Left forelimb (tissue), 1 donor: ENCODE data around the gene NMD3.

ENCODE experiments used
- DNase-seq: peaks from one replicate; pipeline ENCODE4 v3.0.0-alpha.2; 2018; ENCODE audit warnings: low spot score

The NMD3 gene

DNA sequence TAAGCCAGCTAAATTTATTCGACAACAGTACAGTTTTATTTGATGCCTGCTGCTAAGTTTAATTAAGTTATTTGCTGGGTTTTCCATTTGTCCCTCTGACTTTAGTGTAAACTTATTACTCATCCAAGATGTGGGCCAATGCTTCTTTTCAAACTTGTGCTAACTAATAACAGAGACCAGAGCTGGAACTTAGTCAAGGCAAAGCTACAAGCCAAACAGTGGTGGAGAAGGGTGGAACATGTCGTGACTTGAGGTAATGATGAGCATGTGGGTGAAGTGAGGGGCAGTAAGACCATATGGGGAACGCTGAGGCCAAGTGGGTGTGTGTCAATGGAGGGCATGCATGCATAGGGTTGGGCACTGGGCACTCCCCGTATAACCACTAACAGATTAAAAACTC, 63.9 kb downstream of the NMD3 start:
- no peak for DNase-seq

DNA sequence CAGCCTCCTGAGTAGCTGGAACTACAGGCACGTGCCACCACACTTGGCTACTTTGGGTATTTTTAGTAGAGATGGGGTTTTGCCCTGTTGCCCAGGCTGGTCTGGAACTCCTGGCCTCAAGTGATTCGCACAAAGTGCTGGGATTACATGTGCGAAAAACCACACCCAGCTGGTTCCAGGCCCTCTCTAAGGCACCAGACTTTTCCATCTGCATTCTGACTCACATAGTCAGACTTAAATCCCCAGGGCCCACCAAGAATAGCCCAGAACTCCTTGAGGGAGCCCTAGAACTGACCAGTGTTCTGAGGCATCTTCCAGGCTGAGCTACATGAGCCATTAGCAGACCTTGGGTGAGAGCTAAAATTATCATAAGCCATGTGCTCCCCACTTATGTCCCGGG, 68.1 kb downstream of the NMD3 start:
- DNase-seq: no peak

DNA sequence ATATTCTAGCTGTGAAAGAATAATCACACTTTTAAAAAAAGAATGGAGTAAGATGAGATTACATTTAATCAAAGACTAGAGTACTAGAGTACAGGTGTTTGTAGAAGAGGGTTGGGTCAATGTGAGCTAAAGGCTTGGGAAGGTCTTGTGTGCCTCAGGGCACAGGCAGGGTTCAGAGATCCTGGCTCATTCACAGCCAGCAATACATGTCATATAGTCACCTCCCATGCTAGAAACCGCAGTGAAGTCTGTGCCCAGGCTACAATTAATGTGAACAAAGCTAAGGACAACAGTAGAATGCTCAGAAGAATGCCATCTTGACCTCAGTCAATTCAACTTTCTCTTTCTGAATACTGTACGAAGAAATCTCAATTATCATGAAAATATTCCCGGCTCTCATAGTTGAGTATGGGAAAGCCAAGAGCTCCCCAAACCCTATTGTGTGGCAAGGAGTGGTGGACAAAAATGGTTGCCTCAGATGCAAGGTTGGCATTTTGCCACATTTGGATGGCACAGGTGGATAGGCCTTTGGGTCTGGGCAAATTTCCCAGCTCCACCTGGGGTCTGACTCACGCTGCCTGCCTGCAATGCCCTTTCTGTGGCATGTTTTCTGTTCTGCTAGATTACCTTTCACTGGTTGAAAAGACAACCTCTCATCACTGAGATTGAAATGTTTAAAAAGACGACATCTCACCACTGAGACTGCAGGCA, 70.2 kb downstream of the NMD3 start:
- DNase-seq: no peak

DNA sequence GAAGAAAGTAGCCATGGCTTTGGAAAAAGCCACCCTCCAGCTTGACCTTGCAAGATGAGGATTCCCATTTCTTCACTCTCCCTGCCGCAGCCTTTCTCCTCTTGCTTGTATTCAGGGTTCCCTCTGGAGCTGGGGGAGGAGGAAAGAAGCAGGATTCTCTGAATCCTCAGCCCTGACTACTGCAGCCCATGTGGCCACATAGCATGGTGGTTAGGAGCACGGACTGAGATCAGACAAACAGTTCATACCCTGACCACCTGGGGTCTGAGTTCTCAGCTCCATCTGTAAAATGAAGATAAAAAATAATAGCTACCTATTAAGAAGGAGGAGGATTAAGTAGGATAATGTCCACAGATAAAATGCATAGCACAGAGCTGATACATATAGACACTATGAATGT, 72.3 kb downstream of the NMD3 start:
- DNase-seq: no peak

DNA sequence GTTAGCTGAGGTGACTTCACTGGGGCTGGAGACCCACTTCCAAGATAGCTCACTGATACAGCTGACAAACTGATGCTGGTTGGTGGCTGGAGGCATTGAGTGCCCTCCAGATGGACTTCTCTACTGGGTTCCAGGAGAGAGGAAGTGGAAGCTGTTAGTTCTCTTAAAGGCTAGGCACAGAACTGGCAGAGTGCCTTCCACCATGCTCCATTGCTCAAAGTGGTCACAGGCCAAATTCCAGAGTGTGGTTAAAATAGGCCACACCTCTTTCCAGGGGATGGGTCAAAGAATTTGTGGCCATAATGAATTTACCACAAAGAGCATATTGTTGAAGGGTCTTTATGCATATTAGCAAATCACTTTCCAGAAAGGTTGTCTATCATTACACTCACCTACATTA, 74.2 kb downstream of the NMD3 start:
- DNase-seq: no peak

DNA sequence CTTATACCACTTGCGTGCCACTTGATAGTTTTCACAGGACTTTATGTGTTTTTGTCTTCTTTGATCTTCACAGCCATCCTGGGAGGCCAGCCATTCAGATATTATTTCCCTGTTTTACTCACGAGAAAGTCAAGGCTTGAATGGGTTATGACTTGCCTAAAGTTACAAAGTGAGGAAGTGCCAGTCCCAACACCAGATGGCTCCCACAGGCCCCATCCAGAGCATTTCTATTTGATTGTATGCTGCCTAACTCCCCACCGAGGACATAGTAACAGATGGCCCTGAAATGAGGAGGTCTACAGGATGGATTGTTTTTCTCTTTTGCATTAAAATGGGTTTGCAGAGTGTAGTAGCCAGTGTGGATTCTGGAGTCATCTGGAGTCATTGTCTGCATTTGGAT, 75.7 kb downstream of the NMD3 start:
- DNase-seq: no peak
